AG10803 (cell line): Measurements from ENCODE around the gene ASB9.
"Not testable (repeated sequence)": the region's sequence is repeated elsewhere in the genome, so short reads cannot be mapped to it uniquely, and the experiment has no call there.

Experiments used
- DNase-seq: peaks from one replicate; pipeline ENCODE4 v3.0.0; 2010; ENCODE audit warnings: low read depth
- H3K4me3 ChIP-seq: 2 replicates; pipeline ENCODE4 v1.5.1; 2011; ENCODE audit warnings: mild to moderate bottlenecking, low read length, control low read depth
- CTCF ChIP-seq: conservative IDR thresholded peaks from 2 replicates; pipeline ENCODE4 v1.5.1; 2011; ENCODE audit warnings: mild to moderate bottlenecking, low read length, control low read depth, inconsistent platforms

ASB9 gene

GRCh38 chrX:15206306-15206705 lies 63.6 kb downstream of the ASB9 start:
- TF ChIP-seq CTCF = no peak
- no peak for DNase-seq
- no peak overlapping the region for H3K4me3 ChIP-seq

GRCh38 chrX:15204130-15204751 lies 65.6 kb downstream of the ASB9 start:
- no peak overlapping the region for H3K4me3 ChIP-seq
- DNase-seq = no peak
- no peak for TF ChIP-seq CTCF

GRCh38 chrX:15203694-15204093 lies 66.2 kb downstream of the ASB9 start:
- DNase-seq = no peak
- TF ChIP-seq CTCF = no peak
- H3K4me3 ChIP-seq = no peak overlapping the region

- TF ChIP-seq CTCF = no peak
- H3K4me3 ChIP-seq = no peak overlapping the region
- DNase-seq = peak; percentile 71
Observed at GRCh38 chrX:15202454-15203177, 67.3 kb downstream of the ASB9 start.

GRCh38 chrX:15200871-15201270 lies 69.0 kb downstream of the ASB9 start:
- no peak for TF ChIP-seq CTCF
- no peak for DNase-seq
- H3K4me3 ChIP-seq = no peak overlapping the region

GRCh38 chrX:15198608-15199202 lies 71.2 kb downstream of the ASB9 start:
- not testable (repeated sequence) for DNase-seq, H3K4me3 ChIP-seq

GRCh38 chrX:15194146-15194545 lies 75.7 kb downstream of the ASB9 start:
- DNase-seq = peak; percentile 3
- no peak overlapping the region for H3K4me3 ChIP-seq
- TF ChIP-seq CTCF = no peak
